Adipocyte (in vitro differentiated cells): ENCODE results near the gene PDE3B.
"Not testable (repeated sequence)": the region's sequence is repeated elsewhere in the genome, so short reads cannot be mapped to it uniquely, and the experiment has no call there.

ENCODE experiments used
- DNase-seq: peaks from one replicate; pipeline ENCODE4 v3.0.0-alpha.2; 2015; ENCODE audit warnings: low read depth
- H3K27me3 ChIP-seq: replicated peaks from 2 replicates; pipeline ENCODE4 v1.7.0; 2013; ENCODE audit warnings: mild to moderate bottlenecking, low read length, moderate library complexity; ENCODE audit not compliant: control insufficient read depth, insufficient read depth
- H3K36me3 ChIP-seq: 2 replicates; pipeline ENCODE4 v1.7.0; 2013; ENCODE audit warnings: low read length, mild to moderate bottlenecking, moderate library complexity; ENCODE audit not compliant: control insufficient read depth, insufficient read depth, severe bottlenecking
- H3K4me1 ChIP-seq: 2 replicates; pipeline ENCODE4 v1.7.0; 2013; ENCODE audit warnings: mild to moderate bottlenecking, low read length, moderate library complexity; ENCODE audit not compliant: control insufficient read depth, insufficient read depth
- H3K4me3 ChIP-seq: 2 replicates; pipeline ENCODE4 v1.7.0; 2013; ENCODE audit warnings: mild to moderate bottlenecking, low read length, moderate library complexity
- H3K9ac ChIP-seq: 2 replicates; pipeline ENCODE4 v1.7.0; 2013; ENCODE audit warnings: mild to moderate bottlenecking, low read length, moderate library complexity
- H3K9me3 ChIP-seq: 2 replicates; pipeline ENCODE4 v1.7.0; 2013; ENCODE audit warnings: mild to moderate bottlenecking, low read length, moderate library complexity; ENCODE audit not compliant: control insufficient read depth

Gene PDE3B

DNA sequence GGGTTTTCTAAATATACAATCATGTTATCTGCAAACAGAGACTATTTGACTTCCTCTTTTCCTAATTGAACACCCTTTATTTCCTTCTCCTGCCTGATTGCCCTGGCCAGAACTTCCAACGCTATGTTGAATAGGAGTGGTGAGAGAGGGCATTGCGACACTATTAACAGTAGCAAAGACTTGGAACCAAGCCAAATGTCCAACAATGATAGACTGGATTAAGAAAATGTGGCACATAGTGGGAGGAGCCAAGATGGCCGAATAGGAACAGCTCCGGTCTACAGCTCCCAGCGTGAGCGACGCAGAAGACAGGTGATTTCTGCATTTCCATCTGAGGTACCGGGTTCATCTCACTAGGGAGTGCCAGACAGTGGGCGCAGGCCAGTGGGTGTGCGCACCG lies 72.1 kb downstream of the PDE3B start:
- not testable (repeated sequence) for H3K9ac ChIP-seq, H3K27me3 ChIP-seq, H3K4me1 ChIP-seq, H3K36me3 ChIP-seq, DNase-seq, H3K4me3 ChIP-seq, H3K9me3 ChIP-seq

DNA sequence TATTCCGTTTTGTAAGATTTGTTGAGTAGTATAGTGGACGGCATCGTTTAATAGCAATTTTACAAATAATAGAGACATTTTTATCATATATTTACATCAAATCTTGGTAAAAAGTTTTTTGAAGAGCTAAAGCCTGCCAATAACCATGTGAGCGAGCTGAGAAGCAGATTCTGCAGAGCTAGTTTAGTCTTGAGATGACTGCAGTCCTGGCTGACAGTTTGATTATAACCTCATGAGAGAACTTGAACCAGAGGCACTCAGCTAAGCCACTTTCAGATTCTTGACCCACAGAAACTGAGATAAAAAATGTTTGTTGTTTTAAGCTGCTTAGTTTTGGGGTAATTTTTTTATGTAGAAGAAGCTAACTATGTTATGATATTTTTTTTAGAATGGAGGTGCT lies 78.9 kb downstream of the PDE3B start:
- H3K36me3 ChIP-seq, result no peaks in the 10 kb centered on the region
- no peak for DNase-seq
- no peaks in the 10 kb centered on the region for H3K27me3 ChIP-seq
- peak overlapping the region; percentile 41 for H3K4me3 ChIP-seq
- H3K4me1 ChIP-seq, result no peaks in the 10 kb centered on the region
- no peaks in the 10 kb centered on the region for H3K9me3 ChIP-seq
- no peak overlapping the region for H3K9ac ChIP-seq

DNA sequence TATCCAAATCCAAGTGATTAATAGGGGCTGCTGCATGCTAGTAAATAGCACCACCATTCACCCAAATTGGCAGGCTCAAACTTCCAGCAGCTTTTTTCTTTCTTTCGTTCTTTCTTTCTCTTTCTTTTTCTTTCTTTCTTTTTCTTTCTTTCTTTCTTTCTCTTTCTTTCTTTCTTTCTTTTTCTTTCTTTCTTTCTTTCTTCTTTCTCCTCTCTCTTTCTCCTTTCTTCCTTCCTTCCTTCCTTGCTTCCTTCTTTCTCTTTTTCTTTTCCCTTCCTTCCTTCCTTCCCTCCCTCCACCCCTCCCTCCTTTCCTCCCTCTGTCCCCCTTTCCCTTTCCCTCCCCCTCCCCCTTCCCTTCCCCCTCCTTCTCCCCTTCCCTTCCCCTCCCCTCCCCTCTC lies 81.5 kb downstream of the PDE3B start:
- no peaks in the 10 kb centered on the region for H3K27me3 ChIP-seq
- no peak overlapping the region for H3K9ac ChIP-seq
- no peaks in the 10 kb centered on the region for H3K4me1 ChIP-seq
- H3K9me3 ChIP-seq, result no peaks in the 10 kb centered on the region
- H3K36me3 ChIP-seq, result no peaks in the 10 kb centered on the region
- H3K4me3 ChIP-seq, result no peak overlapping the region
- no peak for DNase-seq

DNA sequence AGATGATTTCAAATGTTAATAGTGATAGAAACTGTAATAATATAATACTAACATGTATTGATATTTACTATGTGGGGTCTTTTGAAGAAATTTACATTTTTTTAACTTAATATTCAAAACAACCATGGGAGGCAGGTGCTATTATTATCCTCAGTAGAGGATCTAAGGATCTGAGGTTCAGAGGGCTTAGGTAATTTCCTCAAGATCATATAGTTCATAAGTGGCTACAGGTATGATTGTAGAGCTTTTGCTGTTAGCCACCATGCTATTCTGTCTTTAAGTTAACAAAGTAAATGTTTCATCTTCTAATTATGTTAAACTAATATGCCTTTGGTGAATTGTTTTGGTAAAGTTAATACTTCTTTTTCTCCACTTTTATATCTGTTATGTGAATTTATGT lies 83.6 kb downstream of the PDE3B start:
- Histone ChIP-seq H3K36me3 (no peaks in the 10 kb centered on the region), H3K4me3 (no peak overlapping the region), H3K4me1 (no peaks in the 10 kb centered on the region), H3K9me3 (no peaks in the 10 kb centered on the region), H3K9ac (no peak overlapping the region), H3K27me3 (no peaks in the 10 kb centered on the region)
- DNase-seq, result no peak

DNA sequence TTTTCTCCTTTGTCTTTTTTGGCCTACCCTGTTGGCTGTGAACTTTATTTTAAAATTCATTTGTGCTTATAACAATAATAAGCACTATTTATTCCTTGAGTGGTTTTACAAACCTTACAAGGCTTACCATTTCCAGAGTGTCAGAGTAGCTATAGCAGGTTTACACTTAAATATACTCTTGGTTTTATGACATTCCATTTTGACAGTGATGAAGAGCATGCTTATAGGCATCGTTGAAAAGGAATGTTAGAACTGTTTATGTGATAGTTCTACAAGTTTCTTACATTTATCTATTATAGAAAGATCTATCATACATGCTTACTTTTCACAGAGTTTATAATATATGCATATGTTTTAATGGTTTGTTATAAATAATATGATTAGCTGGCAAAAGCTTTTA lies 84.1 kb downstream of the PDE3B start:
- no peaks in the 10 kb centered on the region for H3K9me3 ChIP-seq
- DNase-seq, result no peak
- H3K4me3 ChIP-seq, result no peak overlapping the region
- H3K9ac ChIP-seq, result no peak overlapping the region
- no peaks in the 10 kb centered on the region for H3K4me1 ChIP-seq
- no peaks in the 10 kb centered on the region for H3K36me3 ChIP-seq
- H3K27me3 ChIP-seq, result no peaks in the 10 kb centered on the region

DNA sequence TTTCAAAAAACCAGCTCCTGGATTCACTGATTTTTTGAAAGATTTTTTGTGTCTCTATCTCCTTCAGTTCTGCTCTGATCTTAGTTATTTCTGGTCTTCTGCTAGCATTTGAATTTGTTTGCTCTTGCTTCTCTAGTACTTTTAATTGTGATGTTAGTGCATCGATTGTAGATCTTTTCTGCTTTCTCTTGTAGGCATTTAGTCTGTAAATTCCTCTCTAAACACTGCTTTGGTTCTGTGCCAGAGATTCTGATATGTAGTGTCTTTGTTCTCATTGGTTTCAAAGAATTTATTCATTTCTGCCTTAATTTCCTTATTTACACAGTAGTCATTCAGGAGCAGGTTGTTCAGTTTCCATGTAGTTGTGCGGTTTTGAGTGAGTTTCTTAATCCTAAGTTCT lies 96.9 kb downstream of the PDE3B start:
- H3K9me3 ChIP-seq, H3K27me3 ChIP-seq, H3K36me3 ChIP-seq, H3K4me1 ChIP-seq, H3K9ac ChIP-seq, DNase-seq, H3K4me3 ChIP-seq: not testable (repeated sequence)

DNA sequence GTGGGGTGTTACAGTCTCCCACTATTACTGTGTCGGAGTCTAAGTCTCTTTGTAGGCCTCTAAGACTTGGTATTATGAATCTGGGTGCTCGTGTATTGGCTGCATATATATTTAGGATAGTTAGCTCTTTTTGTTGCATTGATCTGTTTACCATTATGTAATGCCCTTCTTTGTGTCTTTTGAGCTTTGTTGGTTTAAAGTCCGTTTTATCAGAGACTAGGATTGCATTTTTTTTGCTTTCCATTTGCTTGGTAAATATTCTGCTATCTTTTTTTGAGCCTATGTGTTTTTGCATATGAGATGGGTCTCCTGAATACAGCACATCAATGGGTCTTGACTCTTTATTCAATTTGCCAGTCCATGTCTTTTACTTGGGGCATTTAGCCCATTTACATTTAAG lies 97.6 kb downstream of the PDE3B start:
- Histone ChIP-seq H3K9ac (no peak overlapping the region), H3K4me3 (no peak overlapping the region), H3K27me3 (no peaks in the 10 kb centered on the region), H3K36me3 (no peaks in the 10 kb centered on the region), H3K9me3 (no peaks in the 10 kb centered on the region), H3K4me1 (no peaks in the 10 kb centered on the region)
- DNase-seq, result no peak

DNA sequence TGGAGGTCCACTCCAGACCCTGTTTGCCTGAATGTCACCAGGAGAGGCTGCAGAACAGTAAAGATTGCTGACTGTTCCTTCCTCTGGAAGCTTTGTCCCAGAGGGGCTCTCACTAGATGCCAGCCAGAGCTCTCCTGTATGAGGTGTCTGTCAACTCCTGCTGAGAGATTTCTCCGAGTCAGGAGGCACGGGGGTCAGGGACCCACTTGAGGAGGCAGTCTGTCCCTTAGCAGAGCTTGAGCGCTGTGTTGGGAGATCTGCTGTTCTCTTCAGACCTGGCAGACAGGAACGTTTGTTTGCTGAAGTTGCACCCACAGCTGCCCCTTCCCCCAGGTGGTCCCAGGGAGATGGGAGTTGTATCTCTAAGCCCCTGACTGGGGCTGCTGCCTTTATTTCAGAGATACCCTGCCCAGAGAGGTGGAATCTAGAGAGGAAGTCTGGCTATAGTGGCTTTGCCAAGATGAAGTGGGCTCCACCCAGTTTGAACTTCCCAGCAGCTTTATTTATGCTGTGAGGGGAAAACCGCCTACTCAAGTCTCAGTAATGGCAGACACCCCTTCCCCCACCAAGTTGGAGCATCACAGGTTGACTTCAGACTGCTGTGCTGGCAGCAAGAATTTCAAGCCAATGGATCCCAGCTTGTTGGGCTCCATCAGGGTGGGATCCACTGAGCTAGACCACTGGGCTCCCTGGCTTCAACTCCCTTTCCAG lies 99.4 kb downstream of the PDE3B start:
- Histone ChIP-seq H3K36me3 (peaks cover 4% of the 10 kb centered on the region), H3K9me3 (no peaks in the 10 kb centered on the region), H3K4me1 (no peaks in the 10 kb centered on the region), H3K9ac (no peak overlapping the region), H3K4me3 (no peak overlapping the region), H3K27me3 (no peaks in the 10 kb centered on the region)
- no peak for DNase-seq

DNA sequence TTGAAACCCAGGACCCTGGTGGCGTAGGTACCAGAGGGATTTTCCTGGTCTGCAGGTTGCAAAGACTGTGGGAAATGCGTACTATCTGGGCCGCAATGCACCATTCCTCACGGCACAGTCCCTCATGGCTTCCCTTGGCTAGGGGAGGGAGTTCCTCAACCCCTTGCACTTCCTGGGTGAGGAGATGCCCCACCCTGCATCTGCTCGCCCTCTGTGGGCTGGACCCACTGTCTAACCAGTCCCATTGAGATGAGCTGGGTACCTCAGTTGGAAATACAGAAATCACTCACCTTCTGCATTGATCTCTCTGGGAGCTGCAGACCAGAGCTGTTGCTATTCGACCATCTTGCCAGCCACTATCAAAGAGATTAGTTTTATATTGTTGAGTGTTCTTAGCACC lies 100.1 kb downstream of the PDE3B start:
- H3K36me3 ChIP-seq, H3K4me1 ChIP-seq, DNase-seq, H3K9me3 ChIP-seq, H3K4me3 ChIP-seq, H3K27me3 ChIP-seq, H3K9ac ChIP-seq: not testable (repeated sequence)

DNA sequence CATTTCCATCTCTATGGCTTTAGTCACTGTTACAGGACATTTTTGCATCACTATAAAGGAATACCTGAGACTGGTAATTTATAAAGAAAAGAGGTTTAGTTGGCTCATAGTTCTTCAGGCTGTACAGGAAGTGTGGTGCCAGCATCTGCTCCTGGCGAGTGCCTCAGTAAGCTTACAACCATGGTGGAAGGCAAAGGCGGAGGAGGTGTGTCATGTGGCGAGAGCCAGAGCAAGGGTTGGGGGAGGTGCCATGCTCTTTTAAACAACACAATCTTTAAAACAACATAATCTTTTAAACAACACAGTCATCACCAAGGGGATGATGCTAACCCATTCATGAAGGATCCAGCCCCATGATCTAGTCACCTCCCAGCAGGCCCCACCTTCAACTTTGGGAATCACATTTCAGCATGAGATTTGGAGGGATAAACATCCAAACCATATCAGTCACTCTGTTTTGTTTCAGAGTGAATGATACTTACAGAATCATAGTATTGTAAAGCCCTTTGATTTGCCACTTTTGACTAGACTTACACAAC lies 103.3 kb downstream of the PDE3B start:
- Histone ChIP-seq H3K27me3 (no peaks in the 10 kb centered on the region), H3K36me3 (peaks cover 4% of the 10 kb centered on the region), H3K9me3 (no peaks in the 10 kb centered on the region), H3K4me1 (no peaks in the 10 kb centered on the region), H3K9ac (no peak overlapping the region), H3K4me3 (no peak overlapping the region)
- no peak for DNase-seq

DNA sequence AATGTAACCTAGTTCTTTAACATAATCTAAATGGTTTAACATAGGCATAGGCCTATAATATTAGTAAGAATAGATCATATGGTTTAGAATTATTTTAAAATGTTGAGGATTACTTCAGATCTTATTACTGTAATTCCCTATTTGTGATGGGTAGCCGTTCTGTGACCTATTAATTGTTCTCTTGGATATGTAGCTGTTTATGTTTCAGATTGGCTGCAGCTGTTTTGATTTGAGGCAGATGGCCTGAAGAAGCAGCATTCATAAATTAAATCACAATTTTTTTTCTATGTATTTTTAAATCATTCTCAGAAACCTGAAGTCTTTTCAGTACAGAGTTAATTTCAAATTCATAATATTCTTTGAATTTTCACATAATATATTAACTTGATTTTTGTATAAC lies 104.5 kb downstream of the PDE3B start:
- DNase-seq, result no peak
- Histone ChIP-seq H3K4me3 (no peak overlapping the region), H3K4me1 (no peaks in the 10 kb centered on the region), H3K9ac (no peak overlapping the region), H3K27me3 (no peaks in the 10 kb centered on the region), H3K9me3 (no peaks in the 10 kb centered on the region), H3K36me3 (peaks cover 4% of the 10 kb centered on the region)

DNA sequence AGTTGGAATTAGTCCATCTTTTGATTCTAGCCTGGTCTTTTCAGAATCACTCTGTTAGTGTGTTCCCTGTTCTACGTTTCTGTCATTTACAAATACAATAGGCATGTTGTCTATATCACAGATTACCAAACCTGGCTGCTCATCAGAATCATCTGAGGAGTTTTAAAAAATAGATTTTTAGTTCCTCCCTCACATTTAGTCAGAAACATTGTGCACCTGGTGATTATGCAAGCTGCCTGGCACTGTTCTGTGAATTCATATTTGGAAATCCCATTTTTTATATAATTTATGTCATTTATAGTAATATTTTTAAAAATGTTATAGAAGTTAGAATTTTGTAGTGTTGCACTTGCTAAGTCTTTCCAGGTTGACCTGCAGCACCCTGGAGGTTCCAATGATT lies 107.3 kb downstream of the PDE3B start:
- H3K27me3 ChIP-seq, result no peaks in the 10 kb centered on the region
- no peak overlapping the region for H3K4me3 ChIP-seq
- H3K4me1 ChIP-seq, result no peaks in the 10 kb centered on the region
- H3K9me3 ChIP-seq, result no peaks in the 10 kb centered on the region
- peaks cover 4% of the 10 kb centered on the region for H3K36me3 ChIP-seq
- DNase-seq, result no peak
- H3K9ac ChIP-seq, result no peak overlapping the region
